ENCODE results near the gene ZNF71.
"Not testable (repeated sequence)": the region's sequence is repeated elsewhere in the genome, so short reads cannot be mapped to it uniquely, and the experiment has no call there.

ZNF71 gene

GRCh38 chr19:56622374-56622773 is 27.3 kb downstream of the ZNF71 start:
- no peak for DNase-seq (ENCODE audit: low read depth in 2 of 2)

GRCh38 chr19:56623006-56623405 is 27.9 kb downstream of the ZNF71 start:
- no peak for DNase-seq (ENCODE audit: low read depth in 2 of 2)

DNA sequence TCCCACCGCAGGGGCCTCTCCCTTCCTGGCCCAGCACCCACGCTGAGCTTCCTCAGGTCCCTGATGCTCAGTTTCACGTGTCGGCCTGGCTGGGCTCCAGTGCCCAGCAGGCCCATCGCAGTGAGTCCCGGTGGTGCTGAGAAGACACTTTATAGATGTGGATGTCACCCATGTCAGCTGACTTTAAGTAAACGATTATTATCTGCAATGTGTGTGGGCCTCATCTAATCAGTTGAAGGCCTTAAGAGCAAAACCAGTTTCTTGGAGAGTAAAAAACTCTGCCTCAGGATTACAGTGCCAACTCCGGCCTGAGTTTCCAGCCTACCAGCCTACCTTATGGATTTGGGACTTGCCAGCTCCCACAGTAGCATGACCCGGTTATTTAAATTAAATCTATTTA is 30.6 kb downstream of the ZNF71 start:
- no peak for DNase-seq (ENCODE audit: low read depth in 2 of 2)

- DNase-seq (ENCODE audit: low read depth in 2 of 2): no peak
These were observed 37.9 kb downstream of the ZNF71 start for GRCh38 chr19:56633021-56633420.

DNA sequence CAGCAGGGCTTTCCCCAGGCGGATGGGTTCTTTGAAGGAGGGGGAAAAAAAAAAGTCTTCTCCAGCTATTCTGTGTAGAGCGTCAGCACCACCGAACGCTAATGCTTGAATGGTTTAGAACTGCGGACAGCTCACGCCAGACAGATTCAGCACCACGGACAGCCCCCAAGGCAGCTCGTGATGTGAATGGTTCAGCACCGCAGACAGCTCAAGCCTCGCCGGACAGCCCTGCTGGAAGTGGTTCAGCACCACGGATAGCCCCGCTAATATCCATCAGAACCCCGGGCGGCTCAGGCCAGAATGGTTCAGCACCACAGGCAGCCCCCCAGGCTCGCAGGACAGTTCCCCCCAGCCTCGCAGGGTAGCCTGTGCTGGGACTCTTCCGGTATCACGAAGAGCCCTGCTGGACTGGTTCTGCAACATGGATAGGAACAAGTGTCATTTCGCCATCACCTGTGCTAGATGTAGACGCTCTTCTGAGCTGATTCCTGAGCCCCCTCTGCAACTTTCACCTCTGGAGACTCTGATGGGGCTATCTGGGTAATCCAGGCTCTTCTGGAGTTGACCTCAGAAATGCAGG is 43.0 kb downstream of the ZNF71 start:
- DNase-seq (ENCODE audit: low read depth in 2 of 2): peak; percentile 13 to 16

GRCh38 chr19:56639217-56639616 is 44.1 kb downstream of the ZNF71 start:
- no peak for DNase-seq (ENCODE audit: low read depth in 2 of 2)

GRCh38 chr19:56642711-56643459 is 47.8 kb downstream of the ZNF71 start, which contains the start of gene SMIM17:
Gene SMIM17, plus strand, starts transcription at chr19:56643159. Its CDS starts 2,509 bp downstream, at chr19:56645668.
- no peak for DNase-seq (ENCODE audit: low read depth in 2 of 2)

GRCh38 chr19:56643460-56643955 is 48.4 kb downstream of the ZNF71 start:
- DNase-seq (ENCODE audit: low read depth in 2 of 2): no peak

- no peak for DNase-seq (ENCODE audit: low read depth in 2 of 2)
These were observed 59.0 kb downstream of the ZNF71 start for GRCh38 chr19:56654151-56654550.

- no peak for DNase-seq (ENCODE audit: low read depth in 2 of 2)
These were observed 65.4 kb downstream of the ZNF71 start for GRCh38 chr19:56660381-56661107.

- no peak for DNase-seq (ENCODE audit: low read depth in 2 of 2)
These were observed 66.1 kb downstream of the ZNF71 start for GRCh38 chr19:56661248-56661647.

- DNase-seq (ENCODE audit: low read depth in 2 of 2): no peak
These were observed 68.9 kb downstream of the ZNF71 start for GRCh38 chr19:56663931-56664500.

- no peak for DNase-seq (ENCODE audit: low read depth in 2 of 2)
These were observed 69.4 kb downstream of the ZNF71 start for GRCh38 chr19:56664511-56664910.

DNA sequence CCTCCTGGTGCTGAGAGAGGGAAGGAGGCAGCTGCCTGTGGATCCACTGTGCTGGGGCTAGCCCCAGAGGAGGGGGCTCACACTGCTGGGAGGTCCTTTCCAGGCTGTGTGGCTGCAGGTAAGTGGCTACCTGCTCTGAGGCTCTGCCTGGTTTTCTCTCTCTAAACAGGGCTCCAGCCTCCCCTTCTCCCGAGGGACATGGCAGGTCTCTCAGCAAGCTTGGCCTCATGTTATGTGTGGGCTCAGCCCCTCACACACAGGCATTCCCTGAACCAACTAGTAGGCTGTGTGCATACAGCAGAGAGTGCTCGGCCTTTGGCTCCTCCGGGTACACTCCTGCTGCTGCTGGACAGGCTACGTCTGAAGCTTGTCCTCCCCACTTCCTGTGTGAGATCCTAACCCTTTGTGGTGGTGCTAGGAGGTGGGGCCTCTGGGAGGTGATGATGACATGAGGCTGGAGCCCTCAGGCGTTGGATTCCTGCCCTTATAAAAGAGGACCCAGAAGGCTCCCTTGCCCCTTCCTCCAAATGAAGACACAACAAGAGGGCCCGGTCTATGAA is 72.3 kb downstream of the ZNF71 start:
- DNase-seq (ENCODE audit: low read depth in 2 of 2): no peak

- no peak for DNase-seq (ENCODE audit: low read depth in 2 of 2)
These were observed 73.6 kb downstream of the ZNF71 start for GRCh38 chr19:56668676-56669075.

DNA sequence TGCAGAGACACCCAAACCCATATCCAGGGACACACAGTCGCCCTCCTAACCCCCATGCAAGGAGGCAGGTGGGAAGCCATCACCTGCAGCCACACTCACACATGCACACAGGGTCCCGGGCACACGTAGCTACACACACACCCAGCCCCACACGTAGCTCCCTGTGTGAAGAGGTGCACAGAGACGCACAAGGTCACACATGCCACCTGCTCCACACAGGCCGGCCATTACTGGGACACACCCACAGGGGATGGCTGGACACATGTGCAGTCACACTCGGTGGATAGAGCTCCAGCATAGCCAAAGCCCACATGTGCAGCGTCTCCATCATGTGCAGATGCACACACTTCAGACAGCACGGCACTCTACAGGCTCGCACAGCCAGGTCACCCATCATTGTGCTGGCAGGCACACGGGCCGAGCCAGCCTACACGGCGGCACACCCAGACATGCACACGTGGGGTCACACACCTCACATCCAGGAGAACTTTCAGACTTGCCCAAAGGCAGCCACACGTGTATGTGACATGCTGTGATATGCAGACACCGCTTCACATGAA is 75.4 kb downstream of the ZNF71 start:
- DNase-seq (ENCODE audit: low read depth in 2 of 2): no peak

DNA sequence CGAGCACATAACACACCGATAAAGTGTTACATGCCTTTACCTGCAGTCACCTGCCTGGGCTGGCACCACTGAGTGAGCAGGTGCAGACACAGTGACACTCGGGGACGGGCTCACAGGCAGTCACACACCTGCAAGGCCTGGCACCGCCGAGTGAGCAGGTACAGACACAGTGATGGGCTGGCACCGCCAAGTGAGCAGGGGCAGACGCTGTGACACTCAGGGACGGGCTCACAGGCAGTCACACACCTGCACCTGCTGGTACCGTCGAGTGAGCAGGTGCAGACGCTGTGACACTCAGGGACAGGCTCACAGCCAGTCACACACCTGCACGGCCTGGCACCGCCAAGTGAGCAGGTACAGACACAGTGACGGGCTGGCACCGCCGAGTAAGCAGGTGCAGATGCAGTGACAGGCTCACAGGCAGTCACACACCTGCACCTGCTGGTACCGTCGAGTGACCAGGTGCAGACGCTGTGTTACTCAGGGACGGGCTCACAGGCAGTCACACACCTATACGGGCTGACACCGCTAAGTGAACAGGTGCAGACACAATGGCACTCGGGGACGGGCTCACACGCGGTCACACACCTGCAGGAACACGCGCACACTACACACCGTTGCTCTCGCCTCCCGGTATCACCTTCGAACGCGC is 76.0 kb downstream of the ZNF71 start:
- DNase-seq (ENCODE audit: low read depth in 2 of 2): no peak

GRCh38 chr19:56671613-56671994 is 76.5 kb downstream of the ZNF71 start, which contains the start of gene ZNF835:
Gene ZNF835, minus strand, starts transcription at chr19:56671757. Its CDS starts 6,559 bp downstream, at chr19:56665198.
- peak; percentile 65 to 68 for DNase-seq (ENCODE audit: low read depth in 2 of 2)

DNA sequence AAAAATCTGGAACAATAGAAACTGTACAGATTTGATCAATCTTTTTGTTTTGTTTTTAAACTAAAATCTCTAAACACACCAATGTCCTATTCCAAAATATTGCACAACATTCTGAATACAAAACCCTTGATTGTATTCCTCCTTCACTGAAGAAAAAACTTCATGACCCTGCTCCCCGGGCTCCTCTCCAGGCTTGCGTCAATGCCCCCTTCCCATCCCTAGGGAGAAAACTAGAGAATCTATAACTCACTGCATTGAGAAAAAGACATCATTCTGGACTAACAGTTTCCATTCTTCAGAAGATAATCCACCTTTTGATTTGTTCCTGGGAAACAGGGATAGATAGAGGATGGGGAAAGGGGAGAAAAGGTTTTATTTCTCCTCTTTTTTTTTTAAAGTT is 77.5 kb downstream of the ZNF71 start:
- not testable (repeated sequence) for DNase-seq (ENCODE audit: low read depth in 2 of 2)
